ENCODE measurements around the gene DHX29.

DNA sequence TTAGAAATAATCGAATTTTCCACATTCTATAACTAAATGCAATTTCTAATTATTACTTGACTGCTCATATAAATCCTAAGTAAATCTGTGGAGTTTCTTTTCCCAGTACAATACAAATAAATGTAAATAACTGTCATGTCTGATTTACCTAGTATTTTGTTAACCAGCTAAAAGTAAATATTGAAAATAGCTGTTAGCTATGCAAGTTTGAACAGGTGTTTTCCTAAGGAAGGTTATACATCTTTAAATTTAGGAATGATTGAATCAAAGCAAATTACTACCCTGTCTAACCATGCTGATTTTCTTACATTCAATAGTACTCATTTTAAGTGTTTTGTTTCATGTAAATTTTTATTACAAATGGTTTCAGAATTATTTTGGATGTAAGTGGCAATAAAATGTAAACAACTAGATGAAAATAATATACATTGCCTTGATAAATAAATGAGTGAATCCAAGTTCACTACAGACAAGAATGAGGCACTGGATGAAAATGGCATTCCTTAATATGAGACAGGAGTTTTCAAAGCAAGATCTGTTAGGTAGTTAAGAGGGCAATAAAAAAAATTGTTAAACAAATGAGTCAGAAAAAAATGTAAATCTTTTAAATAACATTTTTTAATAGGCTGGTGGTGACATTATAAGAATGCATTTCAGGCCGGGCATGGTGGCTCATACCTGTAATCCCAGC, 96.2 kb downstream of the DHX29 start:
- TF ChIP-seq TAF1 (IDR thresholded peaks at IDR 0.05; ENCODE audit: low read depth) (no peak), TCF12 (IDR thresholded peaks at IDR 0.05; ENCODE audit: low read depth) (no peak), YY1 (IDR thresholded peaks at IDR 0.05; ENCODE audit: low read depth) (no peak), EP300 (IDR thresholded peaks at IDR 0.05; ENCODE audit: borderline replicate concordance) (no peak), REST (IDR thresholded peaks at IDR 0.05; ENCODE audit: low read depth) (no peak), RAD21 (IDR thresholded peaks at IDR 0.05; ENCODE audit: low read depth) (no peak), CREB1 (IDR thresholded peaks at IDR 0.05; ENCODE audit: low read depth) (no peak), TEAD4 (IDR thresholded peaks at IDR 0.05) (no peak), NFIC (IDR thresholded peaks at IDR 0.05) (no peak), FOXM1 (IDR thresholded peaks at IDR 0.05; ENCODE audit: borderline replicate concordance, low read depth) (no peak), EGR1 (IDR thresholded peaks at IDR 0.05) (no peak), CEBPB (IDR thresholded peaks at IDR 0.05) (no peak)
- TF ChIP-seq, protein P1, sequence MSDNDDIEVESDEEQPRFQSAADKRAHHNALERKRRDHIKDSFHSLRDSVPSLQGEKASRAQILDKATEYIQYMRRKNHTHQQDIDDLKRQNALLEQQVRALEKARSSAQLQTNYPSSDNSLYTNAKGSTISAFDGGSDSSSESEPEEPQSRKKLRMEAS (IDR thresholded peaks at IDR 0.05), result no peak
- TF ChIP-seq, protein P2, sequence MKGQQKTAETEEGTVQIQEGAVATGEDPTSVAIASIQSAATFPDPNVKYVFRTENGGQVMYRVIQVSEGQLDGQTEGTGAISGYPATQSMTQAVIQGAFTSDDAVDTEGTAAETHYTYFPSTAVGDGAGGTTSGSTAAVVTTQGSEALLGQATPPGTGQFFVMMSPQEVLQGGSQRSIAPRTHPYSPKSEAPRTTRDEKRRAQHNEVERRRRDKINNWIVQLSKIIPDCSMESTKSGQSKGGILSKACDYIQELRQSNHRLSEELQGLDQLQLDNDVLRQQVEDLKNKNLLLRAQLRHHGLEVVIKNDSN (IDR thresholded peaks at IDR 0.05), result no peak

Data from Ishikawa (cell line).